Measurements from ENCODE around the gene ROM1.

DNA sequence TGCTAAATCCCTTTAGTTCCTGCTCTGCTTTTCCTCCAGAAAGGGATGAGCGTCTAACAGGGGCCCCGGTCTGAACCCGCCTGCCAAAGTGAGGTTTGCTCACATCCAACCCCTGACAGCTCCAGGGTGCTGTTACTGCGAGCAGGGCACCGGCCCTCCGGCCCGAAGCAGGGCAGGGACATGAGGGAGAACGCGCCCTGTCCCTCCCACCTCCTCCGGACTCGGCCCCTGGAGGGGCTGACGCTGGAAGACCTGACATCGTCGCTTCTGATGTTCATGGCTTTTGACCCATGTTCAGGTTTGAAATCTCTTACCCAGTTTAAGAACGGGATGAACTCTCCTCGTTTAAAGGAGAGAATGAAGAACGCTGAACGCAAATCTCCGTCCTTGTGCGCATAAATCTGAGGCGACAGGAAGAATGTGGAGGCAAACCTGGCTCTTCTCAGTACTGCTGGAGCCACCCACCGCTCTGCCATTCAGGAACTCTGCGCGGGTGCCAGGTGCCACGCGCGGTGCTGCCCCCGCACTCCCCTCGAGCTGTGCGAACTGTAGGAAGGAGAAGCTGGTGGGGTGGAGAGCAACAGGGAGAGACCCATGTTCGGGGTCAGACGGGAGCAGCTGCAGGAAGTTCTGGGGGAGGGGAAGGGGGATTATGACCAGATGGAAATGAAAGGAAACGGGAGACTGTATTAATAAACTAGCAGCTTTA, 38.5 kb upstream of the ROM1 start:
- TF ChIP-seq CTCF (IDR thresholded peaks at IDR 0.05; ENCODE audit: insufficient read depth, low read length) (no peak), POLR2AphosphoS5 (IDR thresholded peaks at IDR 0.05; ENCODE audit: low read depth) (peak; percentile 51), REST (IDR thresholded peaks at IDR 0.05; ENCODE audit: insufficient replicate concordance, low read depth) (no peak), SPI1 (IDR thresholded peaks at IDR 0.05; ENCODE audit: borderline replicate concordance, low read depth) (no peak), GABPA (IDR thresholded peaks at IDR 0.05; ENCODE audit: low read depth) (no peak)

Measured in HL-60 (cell line).